Sigmoid colon (tissue), 7 donors: Measurements from ENCODE around the gene GGCT. TPM values are rescaled to one million over a fixed set of nuclear protein-coding genes. Genes with fewer than 3 reads are reported as not detected.

ENCODE experiments used
- DNase-seq: peaks from one replicate; pipeline ENCODE4 v3.0.0-alpha.2; 2019
- H3K27ac ChIP-seq, 4 donors: fragments of 200-600 bp; sonication (generic); one replicate each; pipeline ENCODE4 v1.5.1; 2016 to 2019; ENCODE audit warnings: mild to moderate bottlenecking in 1 of 4
- H3K27me3 ChIP-seq, 3 donors: fragments of 200-600 bp; sonication (generic); one replicate each; pipeline ENCODE4 v1.5.1; 2019; ENCODE audit warnings: mild to moderate bottlenecking in 1 of 3
- H3K36me3 ChIP-seq, 4 donors: fragments of 200-600 bp; sonication (generic); one replicate each; pipeline ENCODE4 v1.5.1; 2016 to 2019
- H3K4me1 ChIP-seq, 4 donors: fragments of 200-600 bp; sonication (generic); one replicate each; pipeline ENCODE4 v1.5.1; 2017 to 2019
- H3K4me3 ChIP-seq, 4 donors: fragments of 200-600 bp; sonication (generic); one replicate each; pipeline ENCODE4 v1.5.1; 2017 to 2019; ENCODE audit warnings: mild to moderate bottlenecking in 2 of 4, moderate library complexity in 1 of 4
- H3K9me3 ChIP-seq, 4 donors: fragments of 200-600 bp in 3 of 4; sonication (generic) in 3 of 4; one replicate each; pipeline versions ENCODE4 v1.5.1 to v1.6.1; 2013 to 2019
- CTCF ChIP-seq, 4 experiments: fragments of 450-650 bp in 3 of 4; fragments of 200-600 bp in 1 of 4; IDR thresholded peaks; one replicate each; pipeline ENCODE4 v1.5.1; 2016 to 2019; ENCODE audit warnings: antibody characterized with exemption in 4 of 4, mild to moderate bottlenecking in 3 of 4, moderate library complexity in 2 of 4
- EP300 ChIP-seq, 4 donors: sonication (generic); formaldehyde crosslinking; IDR thresholded peaks; one replicate each; pipeline ENCODE4 v1.6.1; 2017; ENCODE audit warnings: antibody characterized with exemption in 4 of 4
- POLR2A ChIP-seq, 2 donors: fragments of 450-650 bp; IDR thresholded peaks; one replicate each; pipeline ENCODE4 v1.6.1; 2016; ENCODE audit warnings: antibody characterized with exemption in 2 of 2, mild to moderate bottlenecking in 2 of 2, moderate library complexity in 2 of 2
- POLR2AphosphoS5 ChIP-seq, 4 donors: sonication (generic); formaldehyde crosslinking; IDR thresholded peaks; one replicate each; pipeline ENCODE4 v1.6.1; 2017; ENCODE audit warnings: antibody characterized with exemption in 4 of 4
- WGBS, 2 donors: extraction: QIAGEN DNeasy Blood & Tissue Kit; methylation state at CpG; one replicate each; pipeline ENCODE4 v1.1.7; 2013; 5-methylcytosine and 5-hydroxymethylcytosine counted together
- intact Hi-C: fragments of 100-400 bp; cut with DNase I; formaldehyde crosslinking; loops from one replicate; pipeline ENCODE4 v1.15.1; 2023
- polyA plus RNA-seq, 3 donors: library from polyadenylated mRNA; stranded (reverse); fragments of 200-250 nt; gene quantifications; one replicate each; pipeline ENCODE4 v1.2.3, GENCODE V29; 2013
- total RNA-seq, 4 donors: library from RNA; depleted of rRNA; stranded (reverse); fragments of >200 nt; gene quantifications; one replicate each; pipeline ENCODE4 v1.1.0, GENCODE V29; 2016
- donor health status: healthy with polysubstance abuse.
- donor health status: Bipolar disorder and iron deficiency.
- donor health status: healthy.

Gene GGCT
- total and polyA plus RNA-seq, 7 donors = 18.8 to 97.3 (median 40.9) TPM

GRCh38 chr7:30515761-30516160, 11.1 kb upstream of the GGCT start:
- Histone ChIP-seq H3K27ac (no peak overlapping the region), H3K4me3 (no peak overlapping the region), H3K36me3 (no peaks in the 10 kb centered on the region), H3K27me3 (no peaks in the 10 kb centered on the region), H3K9me3 (no peaks in the 10 kb centered on the region), H3K4me1 (no peaks in the 10 kb centered on the region)
- no peak for TF ChIP-seq EP300 (IDR thresholded peaks at IDR 0.05)
- TF ChIP-seq POLR2A (IDR thresholded peaks at IDR 0.05) = no peak
- TF ChIP-seq POLR2AphosphoS5 (IDR thresholded peaks at IDR 0.05) = no peak
- no peak for TF ChIP-seq CTCF (IDR thresholded peaks at IDR 0.05)
- WGBS, 2 donors = 96 to 99% methylated on average over 2 of the region's 2 CpGs
- intact Hi-C loops = no loop called here
- no peak for DNase-seq

- TF ChIP-seq EP300 (IDR thresholded peaks at IDR 0.05) (no peak), CTCF (IDR thresholded peaks at IDR 0.05) (no peak), POLR2A (IDR thresholded peaks at IDR 0.05) (no peak), POLR2AphosphoS5 (IDR thresholded peaks at IDR 0.05) (no peak)
- no peak overlapping the region for H3K27ac ChIP-seq
- intact Hi-C loops = loop anchor here (5.0 kb wide), 1 partner anchor 48 kb away; no protein-coding TSS in a partner anchor
Measured at GRCh38 chr7:30514776-30515175, 10.1 kb upstream of the GGCT start.

GRCh38 chr7:30514177-30514576, 9.5 kb upstream of the GGCT start:
- 89 to 94% methylated on average over 3 of the region's 3 CpGs for WGBS, 2 donors
- no peak overlapping the region for H3K27ac ChIP-seq
- no peaks in the 10 kb centered on the region for H3K36me3 ChIP-seq
- no peaks in the 10 kb centered on the region for H3K9me3 ChIP-seq
- intact Hi-C loops = loop anchor here (5.0 kb wide), 1 partner anchor 48 kb away; no protein-coding TSS in a partner anchor
- no peak overlapping the region for H3K4me3 ChIP-seq
- TF ChIP-seq POLR2A (IDR thresholded peaks at IDR 0.05) (no peak), EP300 (IDR thresholded peaks at IDR 0.05) (no peak), CTCF (IDR thresholded peaks at IDR 0.05) (no peak), POLR2AphosphoS5 (IDR thresholded peaks at IDR 0.05) (no peak)
- no peak for DNase-seq
- no peaks in the 10 kb centered on the region for H3K27me3 ChIP-seq
- H3K4me1 ChIP-seq = no peaks in the 10 kb centered on the region

More at GRCh38 chr7:30514776-30515175, 10.1 kb upstream of the GGCT start:
- DNase-seq = no peak
- 93 to 94% methylated on average over 1 of the region's 1 CpG for WGBS, 2 donors
- Histone ChIP-seq H3K4me3 (no peak overlapping the region), H3K36me3 (no peaks in the 10 kb centered on the region), H3K4me1 (no peaks in the 10 kb centered on the region), H3K27me3 (no peaks in the 10 kb centered on the region), H3K9me3 (no peaks in the 10 kb centered on the region)

- 86 to 90% methylated on average over 2 of the region's 2 CpGs for WGBS, 2 donors
Measured at GRCh38 chr7:30513762-30514161, 9.1 kb upstream of the GGCT start.

More at GRCh38 chr7:30513762-30514161, 9.1 kb upstream of the GGCT start:
- H3K4me3 ChIP-seq = no peak overlapping the region
- intact Hi-C loops = loop anchor here (5.0 kb wide), 1 partner anchor 49 kb away; no protein-coding TSS in a partner anchor
- DNase-seq = no peak
- H3K9me3 ChIP-seq = no peaks in the 10 kb centered on the region
- H3K4me1 ChIP-seq = no peaks in the 10 kb centered on the region
- H3K36me3 ChIP-seq = no peaks in the 10 kb centered on the region
- no peak overlapping the region for H3K27ac ChIP-seq
- TF ChIP-seq POLR2AphosphoS5 (IDR thresholded peaks at IDR 0.05) (no peak), CTCF (IDR thresholded peaks at IDR 0.05) (no peak), EP300 (IDR thresholded peaks at IDR 0.05) (no peak), POLR2A (IDR thresholded peaks at IDR 0.05) (no peak)
- no peaks in the 10 kb centered on the region for H3K27me3 ChIP-seq
